A673 (cell line): ENCODE data around the gene ETDC. TPM values are rescaled to one million over a fixed set of nuclear protein-coding genes. Genes with fewer than 3 reads are reported as not detected.

Experiments used
- BruUV-seq: library from RNA; stranded (reverse); fragments of 400-500 nt; replicated peaks from 2 replicates; lab custom pipeline; 2021; lab: Mats Ljungman, UMichigan
- CTCF ChIA-PET: fragments of 300-600 bp; sonication (Branson Sonifier 250); formaldehyde crosslinking; loops from one replicate; lab custom pipeline; 2022; ENCODE audit warnings: antibody characterized with exemption; lab: Charles Lee
- POLR2A ChIA-PET: fragments of 300-600 bp; sonication (Branson Sonifier 250); formaldehyde crosslinking; loops from one replicate; lab custom pipeline; 2022; ENCODE audit warnings: antibody characterized with exemption; ENCODE audit not compliant: low non-redundant PET; lab: Charles Lee
- DNase-seq: peaks from one replicate; pipeline ENCODE4 v3.0.0-alpha.2; 2015; ENCODE audit warnings: low spot score
- H3K27ac ChIP-seq: fragments of 200-600 bp; sonication (generic); 2 replicates; pipeline ENCODE4 v1.5.1; 2016; ENCODE audit warnings: mixed run types, low read depth, mild to moderate bottlenecking, mixed read lengths, antibody characterized with exemption, low read length; ENCODE audit not compliant: poor library complexity, severe bottlenecking
- H3K27me3 ChIP-seq: fragments of 200-600 bp; sonication (generic); replicated peaks from 2 replicates; pipeline ENCODE4 v1.6.1; 2017; ENCODE audit warnings: mixed run types, low read depth, mild to moderate bottlenecking, mixed read lengths, antibody characterized with exemption, low read length; ENCODE audit not compliant: insufficient read depth, poor library complexity
- H3K36me3 ChIP-seq: fragments of 200-600 bp; sonication (generic); 2 replicates; pipeline ENCODE4 v1.6.1; 2016; ENCODE audit warnings: mixed run types, mild to moderate bottlenecking, mixed read lengths, antibody characterized with exemption, low read length; ENCODE audit not compliant: insufficient read depth, poor library complexity, severe bottlenecking
- H3K4me1 ChIP-seq: fragments of 200-600 bp; sonication (generic); 2 replicates; pipeline ENCODE4 v1.6.1; 2017; ENCODE audit warnings: mixed run types, mild to moderate bottlenecking, mixed read lengths, antibody characterized with exemption, low read length; ENCODE audit not compliant: insufficient read depth, poor library complexity, severe bottlenecking
- H3K4me3 ChIP-seq: fragments of 200-600 bp; sonication (generic); 2 replicates; pipeline ENCODE4 v1.5.1; 2016; ENCODE audit warnings: low read depth, mixed run types, mild to moderate bottlenecking, mixed read lengths, low read length; ENCODE audit not compliant: poor library complexity, severe bottlenecking
- H3K9me3 ChIP-seq: fragments of 200-600 bp; sonication (generic); 2 replicates; pipeline ENCODE4 v1.6.1; 2016; ENCODE audit warnings: mixed run types, low read depth, mild to moderate bottlenecking, mixed read lengths, antibody characterized with exemption, low read length; ENCODE audit not compliant: poor library complexity, severe bottlenecking
- EZH2 ChIP-seq: fragments of 200-600 bp; sonication (generic); IDR thresholded peaks from 2 replicates; pipeline ENCODE4 v1.6.1; 2017; ENCODE audit warnings: borderline replicate concordance, low read depth, mild to moderate bottlenecking, mixed read lengths, antibody characterized with exemption, low read length; ENCODE audit not compliant: poor library complexity, severe bottlenecking
- intact Hi-C: fragments of 100-400 bp; cut with micrococcal nuclease; formaldehyde crosslinking; loops from one replicate; pipeline ENCODE4 v1.10.0; 2022; ENCODE audit not compliant: unreplicated experiment
- total RNA-seq: library from RNA; stranded (reverse); gene quantifications from 2 replicates; pipeline ENCODE4 v1.2.3, GENCODE V29; 2021
- TF ChIP-seq, protein P1 (sequence below): fragments of 300-800, 200-600 bp; sonication (generic); conservative IDR thresholded peaks from 2 replicates; pipeline ENCODE4 v1.5.1; 2017; ENCODE audit warnings: low read depth, mild to moderate bottlenecking, antibody characterized with exemption, low read length, moderate library complexity, mixed read lengths

ETDC gene
- total RNA-seq, 1 experiment from 2014 or later, result not detected

DNA sequence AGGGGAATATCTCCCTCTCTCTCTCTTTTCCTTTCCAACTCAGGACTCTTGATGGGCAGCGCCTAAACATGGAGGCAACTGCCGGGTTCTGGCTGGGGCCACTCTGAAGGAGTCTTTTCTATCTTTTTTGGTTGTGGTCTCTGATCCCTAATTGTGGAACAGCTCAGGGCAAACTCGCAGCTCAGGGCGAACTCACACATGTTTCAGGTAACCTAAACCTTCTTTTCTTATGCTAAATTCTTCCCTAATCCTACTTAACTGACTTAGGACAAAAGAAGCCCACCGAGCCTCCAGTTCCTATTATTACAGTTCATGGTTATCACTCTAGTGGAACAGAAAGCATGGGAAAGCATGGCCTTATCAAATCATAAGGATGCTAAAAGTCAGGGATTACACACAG lies 36.1 kb upstream of the ETDC start:
- no peaks in the 10 kb centered on the region for H3K27me3 ChIP-seq
- peaks cover 5% of the 10 kb centered on the region for H3K9me3 ChIP-seq
- no TSS peak for BruUV-seq
- no peaks in the 10 kb centered on the region for H3K4me1 ChIP-seq
- H3K27ac ChIP-seq, result no peak overlapping the region
- POLR2A ChIA-PET, result no interaction called here
- H3K4me3 ChIP-seq, result no peak overlapping the region
- TF ChIP-seq EZH2, result no peak
- TF ChIP-seq, protein P1, sequence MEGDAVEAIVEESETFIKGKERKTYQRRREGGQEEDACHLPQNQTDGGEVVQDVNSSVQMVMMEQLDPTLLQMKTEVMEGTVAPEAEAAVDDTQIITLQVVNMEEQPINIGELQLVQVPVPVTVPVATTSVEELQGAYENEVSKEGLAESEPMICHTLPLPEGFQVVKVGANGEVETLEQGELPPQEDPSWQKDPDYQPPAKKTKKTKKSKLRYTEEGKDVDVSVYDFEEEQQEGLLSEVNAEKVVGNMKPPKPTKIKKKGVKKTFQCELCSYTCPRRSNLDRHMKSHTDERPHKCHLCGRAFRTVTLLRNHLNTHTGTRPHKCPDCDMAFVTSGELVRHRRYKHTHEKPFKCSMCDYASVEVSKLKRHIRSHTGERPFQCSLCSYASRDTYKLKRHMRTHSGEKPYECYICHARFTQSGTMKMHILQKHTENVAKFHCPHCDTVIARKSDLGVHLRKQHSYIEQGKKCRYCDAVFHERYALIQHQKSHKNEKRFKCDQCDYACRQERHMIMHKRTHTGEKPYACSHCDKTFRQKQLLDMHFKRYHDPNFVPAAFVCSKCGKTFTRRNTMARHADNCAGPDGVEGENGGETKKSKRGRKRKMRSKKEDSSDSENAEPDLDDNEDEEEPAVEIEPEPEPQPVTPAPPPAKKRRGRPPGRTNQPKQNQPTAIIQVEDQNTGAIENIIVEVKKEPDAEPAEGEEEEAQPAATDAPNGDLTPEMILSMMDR, result no peak
- no peaks in the 10 kb centered on the region for H3K36me3 ChIP-seq
- DNase-seq, result no peak
- intact Hi-C loops, result no loop called here
- CTCF ChIA-PET, result no interaction called here

DNA sequence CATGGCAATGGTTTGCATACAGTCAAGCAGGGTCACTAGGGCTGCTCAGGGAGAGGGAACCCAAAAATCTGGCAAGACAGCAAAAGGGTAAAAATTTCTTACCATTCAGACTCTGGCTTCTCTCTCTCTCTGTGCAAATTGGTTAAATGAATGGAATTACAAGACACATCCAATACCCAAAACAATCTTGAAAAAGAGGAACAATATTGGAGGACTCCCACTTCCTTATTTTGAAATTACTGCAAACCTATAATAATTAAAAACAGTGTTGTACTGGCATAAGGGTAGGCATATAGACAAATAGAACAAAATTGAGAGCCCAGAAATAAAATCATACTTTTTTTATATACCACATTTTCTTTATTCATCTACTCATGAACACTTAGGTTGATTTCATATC lies 33.3 kb upstream of the ETDC start:
- H3K9me3 ChIP-seq, result no peaks in the 10 kb centered on the region
- no peaks in the 10 kb centered on the region for H3K36me3 ChIP-seq
- H3K4me3 ChIP-seq, result no peak overlapping the region
- H3K27ac ChIP-seq, result no peak overlapping the region
- H3K27me3 ChIP-seq, result no peaks in the 10 kb centered on the region
- H3K4me1 ChIP-seq, result no peaks in the 10 kb centered on the region
- DNase-seq, result no peak
- no TSS peak for BruUV-seq
- intact Hi-C loops, result no loop called here
- ChIA-PET POLR2A (no interaction called here), CTCF (no interaction called here)
- no peak for TF ChIP-seq EZH2
- TF ChIP-seq, protein P1, result no peak

DNA sequence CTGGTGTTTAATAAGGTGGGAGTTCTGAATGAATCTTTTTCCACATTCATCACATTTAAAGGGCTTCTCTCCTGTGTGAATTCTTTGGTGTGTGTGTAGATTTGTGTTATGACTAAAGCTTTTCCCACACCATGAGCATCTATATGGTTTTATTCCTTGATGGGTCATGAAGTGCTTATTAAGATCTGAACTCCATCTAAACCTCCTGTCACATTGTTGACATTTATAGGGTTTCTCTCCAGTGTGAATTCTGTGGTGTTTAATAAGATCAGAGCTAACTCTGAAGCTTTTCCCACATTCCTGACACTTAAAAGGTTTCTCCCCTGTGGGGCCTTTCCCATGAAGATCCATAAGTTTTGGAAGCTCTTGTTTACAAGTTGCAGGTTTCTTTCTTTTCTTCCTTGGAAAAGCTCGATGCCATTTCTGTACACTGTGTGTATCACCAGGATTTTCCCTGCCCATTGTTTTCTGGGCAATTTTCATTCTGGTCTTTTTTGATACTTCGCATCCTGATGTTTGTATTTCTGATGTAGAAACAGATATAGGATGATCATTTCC lies 21.9 kb upstream of the ETDC start:
- POLR2A ChIA-PET, result no interaction called here
- no TSS peak for BruUV-seq
- H3K4me3 ChIP-seq, result no peak overlapping the region
- no peaks in the 10 kb centered on the region for H3K27me3 ChIP-seq
- H3K36me3 ChIP-seq, result no peaks in the 10 kb centered on the region
- peaks cover 38% of the 10 kb centered on the region for H3K9me3 ChIP-seq
- no peaks in the 10 kb centered on the region for H3K4me1 ChIP-seq
- intact Hi-C loops, result no loop called here
- CTCF ChIA-PET, result no interaction called here
- TF ChIP-seq, protein P1, result no peak
- DNase-seq, result no peak
- no peak overlapping the region for H3K27ac ChIP-seq
